H1 (cell line): ENCODE data around the gene SKIC3. TPM values are rescaled to one million over a fixed set of nuclear protein-coding genes. Genes with fewer than 3 reads are reported as not detected.

Source experiments
- CTCF ChIA-PET: fragments of 300-600 bp; sonication (Branson Sonifier 250); formaldehyde crosslinking; loops from one replicate; lab custom pipeline; 2021; ENCODE audit not compliant: partially characterized antibody; lab: Charles Lee
- POLR2A ChIA-PET: fragments of 300-600 bp; sonication (Branson Sonifier 250); formaldehyde crosslinking; loops from one replicate; lab custom pipeline; 2021; ENCODE audit warnings: inconsistent platforms; ENCODE audit not compliant: partially characterized antibody; lab: Charles Lee
- DNase-seq, 2 experiments: peaks; one replicate each; pipeline versions ENCODE4 v3.0.0 to v3.0.0-alpha.2; 2010 to 2022; ENCODE audit warnings: low spot score in 2 of 2, low read depth in 1 of 2, mixed read lengths in 1 of 2
- FAIRE-seq: peaks from 2 replicates; lab custom pipeline; 2011; peaks lifted over from hg19 to GRCh38; lab: Jason Lieb, UNC
- H2AFZ ChIP-seq: 2 replicates; pipeline ENCODE4 v1.8.1; 2012; ENCODE audit warnings: low read length, inconsistent platforms
- H2AK5ac ChIP-seq: 2 replicates; pipeline ENCODE4 v1.6.1; 2013; ENCODE audit warnings: low read depth, low read length
- H2BK120ac ChIP-seq: replicated peaks from 2 replicates; pipeline ENCODE3; 2013; ENCODE audit warnings: low read depth, low read length, inconsistent platforms
- H2BK12ac ChIP-seq: 2 replicates; pipeline ENCODE4 v1.6.1; 2013; ENCODE audit warnings: low read depth, low read length
- H2BK15ac ChIP-seq: 2 replicates; pipeline ENCODE4 v1.6.1; 2013; ENCODE audit warnings: low read length
- H2BK20ac ChIP-seq: 2 replicates; pipeline ENCODE4 v1.6.1; 2013; ENCODE audit warnings: low read length
- H2BK5ac ChIP-seq: 2 replicates; pipeline ENCODE4 v1.6.1; 2013; ENCODE audit warnings: low read depth, low read length
- H3K14ac ChIP-seq: 2 replicates; pipeline ENCODE4 v1.6.1; 2013; ENCODE audit warnings: inconsistent platforms; ENCODE audit not compliant: insufficient read length
- H3K18ac ChIP-seq: 2 replicates; pipeline ENCODE4 v1.6.1; 2013; ENCODE audit warnings: low read length; ENCODE audit errors: extremely low read depth
- H3K23ac ChIP-seq: 2 replicates; pipeline ENCODE4 v1.6.1; 2013; ENCODE audit warnings: inconsistent platforms; ENCODE audit not compliant: insufficient read length
- H3K23me2 ChIP-seq: 2 replicates; pipeline ENCODE4 v1.6.1; 2013; ENCODE audit warnings: low read depth, low read length
- H3K27ac ChIP-seq: 2 replicates; pipeline ENCODE4 v1.6.1; 2011; ENCODE audit warnings: low read depth, low read length, inconsistent platforms
- H3K27me3 ChIP-seq, 4 experiments: replicated peaks in 1 of 4; 1 replicate in 1 of 4; 2 replicates in 3 of 4; pipeline versions ENCODE4 v1.6.1 to v1.8.1; 2011 to 2013; ENCODE audit warnings: low read length in 3 of 4, mild to moderate bottlenecking in 3 of 4, inconsistent platforms in 2 of 4, mixed read lengths in 2 of 4, moderate library complexity in 1 of 4; ENCODE audit not compliant: control insufficient read depth in 3 of 4, insufficient read depth in 3 of 4; ENCODE audit errors: extremely low read depth in 1 of 4
- H3K36me3 ChIP-seq, 4 experiments: 2 replicates each; pipeline versions ENCODE4 v1.6.1 to v1.8.1; 2011 to 2013; ENCODE audit warnings: mild to moderate bottlenecking in 4 of 4, low read length in 3 of 4, moderate library complexity in 2 of 4, control low read depth in 1 of 4, inconsistent platforms in 1 of 4; ENCODE audit not compliant: insufficient read depth in 4 of 4, control insufficient read depth in 2 of 4
- H3K4ac ChIP-seq: replicated peaks from 2 replicates; pipeline ENCODE3; 2013; ENCODE audit warnings: low read length, low read depth, mixed read lengths, inconsistent platforms; ENCODE audit not compliant: insufficient read length
- H3K4me1 ChIP-seq, 4 experiments: replicated peaks in 1 of 4; 1 replicate in 1 of 4; 2 replicates in 3 of 4; pipeline versions ENCODE4 v1.6.1 to v1.8.1; 2011 to 2013; ENCODE audit warnings: low read length in 3 of 4, inconsistent platforms in 2 of 4, mixed read lengths in 1 of 4; ENCODE audit not compliant: insufficient read depth in 4 of 4, control insufficient read depth in 3 of 4
- H3K4me2 ChIP-seq, 2 experiments: 2 replicates each; pipeline versions ENCODE4 v1.6.1 to v1.8.1; 2011 to 2013; ENCODE audit warnings: low read depth in 2 of 2, low read length in 2 of 2, control low read depth in 1 of 2, inconsistent platforms in 1 of 2, mild to moderate bottlenecking in 1 of 2; ENCODE audit not compliant: insufficient read depth in 1 of 2
- H3K4me3 ChIP-seq, 4 experiments: fragments of 200-600, 300-600 bp in 1 of 4; sonication (generic), shearing (Covaris generic), sonication (Bioruptor Twin) in 1 of 4; 2 replicates each; pipeline versions ENCODE4 v1.5.1 to v1.8.1; 2011 to 2016; ENCODE audit warnings: low read length in 4 of 4, low read depth in 3 of 4, control low read depth in 2 of 4, inconsistent platforms in 2 of 4, mild to moderate bottlenecking in 2 of 4, mixed read lengths in 1 of 4, moderate library complexity in 1 of 4; ENCODE audit not compliant: insufficient read depth in 2 of 4; ENCODE audit errors: extremely low read depth in 1 of 4
- H3K56ac ChIP-seq: replicated peaks from 2 replicates; pipeline ENCODE3; 2013; ENCODE audit warnings: low read depth, mild to moderate bottlenecking, mixed read lengths, low read length, inconsistent platforms; ENCODE audit not compliant: insufficient read length
- H3K79me1 ChIP-seq: 2 replicates; pipeline ENCODE4 v1.6.1; 2013; ENCODE audit warnings: low read depth, low read length, control low read depth
- H3K79me2 ChIP-seq, 2 experiments: 2 replicates each; pipeline versions ENCODE4 v1.6.1 to v1.8.1; 2012 to 2013; ENCODE audit warnings: low read length in 2 of 2, mild to moderate bottlenecking in 2 of 2, inconsistent platforms in 1 of 2; ENCODE audit not compliant: insufficient read depth in 2 of 2, control insufficient read depth in 1 of 2
- H3K9ac ChIP-seq, 4 experiments: replicated peaks in 1 of 4; 1 replicate in 1 of 4; 2 replicates in 3 of 4; pipeline versions ENCODE4 v1.6.1 to v1.8.1; 2011 to 2013; ENCODE audit warnings: low read depth in 3 of 4, low read length in 3 of 4, control low read depth in 2 of 4, mild to moderate bottlenecking in 2 of 4, moderate library complexity in 2 of 4, inconsistent platforms in 1 of 4; ENCODE audit errors: extremely low read depth in 1 of 4
- H3K9me3 ChIP-seq, 2 experiments: 2 replicates each; pipeline versions ENCODE4 v1.6.1 to v1.8.1; 2012 to 2013; ENCODE audit warnings: mild to moderate bottlenecking in 2 of 2, moderate library complexity in 2 of 2, control low read depth in 1 of 2, inconsistent platforms in 1 of 2, low read depth in 1 of 2, low read length in 1 of 2, mixed read lengths in 1 of 2; ENCODE audit not compliant: insufficient read depth in 2 of 2
- H4K20me1 ChIP-seq, 2 experiments: replicated peaks in 1 of 2; 2 replicates each; pipeline versions ENCODE3 to v1.8.1; 2011 to 2013; ENCODE audit warnings: inconsistent platforms in 2 of 2, low read length in 2 of 2, mild to moderate bottlenecking in 1 of 2; ENCODE audit not compliant: insufficient read depth in 2 of 2, control insufficient read depth in 1 of 2
- H4K5ac ChIP-seq: 2 replicates; pipeline ENCODE4 v1.6.1; 2013; ENCODE audit warnings: low read length, low read depth, mixed read lengths, inconsistent platforms; ENCODE audit not compliant: insufficient read length
- H4K8ac ChIP-seq: 2 replicates; pipeline ENCODE4 v1.8.0; 2013; ENCODE audit warnings: mild to moderate bottlenecking, moderate library complexity, low read length, inconsistent platforms; ENCODE audit not compliant: insufficient read depth; ENCODE audit errors: extremely low read depth
- H4K91ac ChIP-seq: replicated peaks from 2 replicates; pipeline ENCODE3; 2013; ENCODE audit warnings: low read length, mixed read lengths, inconsistent platforms; ENCODE audit not compliant: insufficient read length
- BACH1 ChIP-seq: IDR thresholded peaks from 2 replicates; pipeline ENCODE4 v1.6.1; 2012; ENCODE audit warnings: low read length, improper control_type of control experiment
- CBX5 ChIP-seq: fragments of 300-800, 300-1000 bp; sonication (generic); IDR thresholded peaks from 2 replicates; pipeline ENCODE4 v1.7.1; 2016; ENCODE audit warnings: antibody characterized with exemption, low read length, low read depth
- CEBPB ChIP-seq: IDR thresholded peaks from 2 replicates; pipeline ENCODE4 v1.6.1; 2012; ENCODE audit warnings: low read depth, low read length
- CTCF ChIP-seq, 3 experiments: IDR thresholded peaks; 1 replicate in 2 of 3; 2 replicates in 1 of 3; pipeline versions ENCODE4 v1.5.1 to v1.6.1; 2011; ENCODE audit warnings: low read length in 3 of 3, mild to moderate bottlenecking in 3 of 3, inconsistent platforms in 2 of 3, low read depth in 1 of 3, moderate library complexity in 1 of 3; ENCODE audit not compliant: insufficient read depth in 1 of 3; ENCODE audit errors: control extremely low read depth in 1 of 3
- GTF2F1 ChIP-seq: IDR thresholded peaks from 2 replicates; pipeline ENCODE4 v1.6.1; 2012; ENCODE audit warnings: low read depth, low read length, improper control_type of control experiment, borderline replicate concordance
- RBBP5 ChIP-seq: IDR thresholded peaks from 2 replicates; pipeline ENCODE4 v1.7.1; 2012; ENCODE audit warnings: low read depth, mild to moderate bottlenecking, inconsistent platforms, low read length, moderate library complexity, borderline replicate concordance
- RFX5 ChIP-seq: IDR thresholded peaks from 2 replicates; pipeline ENCODE4 v1.6.1; 2011; ENCODE audit warnings: low read depth, low read length, improper control_type of control experiment, borderline replicate concordance
- TEAD4 ChIP-seq: IDR thresholded peaks from 2 replicates; pipeline ENCODE4 v1.6.1; 2012; ENCODE audit warnings: low read depth, low read length, inconsistent platforms, mixed read lengths
- USF2 ChIP-seq: IDR thresholded peaks from 2 replicates; pipeline ENCODE4 v1.6.1; 2011; ENCODE audit warnings: low read length, improper control_type of control experiment
- WGBS, 2 experiments: shearing (Covaris generic) in 1 of 2; methylation state at CpG; one replicate each; pipeline versions ENCODE4 v1.1.6 to v1.1.7; 2013 to 2015; ENCODE audit warnings: low lambda C conversion rate in 2 of 2, mixed read lengths in 2 of 2, inconsistent platforms in 1 of 2, low coverage in 1 of 2, missing lambda C conversion rate in 1 of 2; ENCODE audit not compliant: insufficient replicate concordance in 2 of 2, insufficient coverage in 1 of 2, insufficient read length in 1 of 2; ENCODE audit errors: extremely low coverage in 1 of 2, missing lambda C conversion rate in 1 of 2; 5-methylcytosine and 5-hydroxymethylcytosine counted together
- polyA plus RNA-seq, 7 experiments: library from polyadenylated mRNA; depleted of rRNA in 3 of 7; stranded (reverse) in 5 of 7; unstranded in 2 of 7; fragments of >200 nt in 5 of 7; fragments of 200-250 nt in 2 of 7; gene quantifications; 1 replicate in 5 of 7; 2 replicates in 1 of 7; 4 replicates in 1 of 7; pipeline versions ENCODE4 v1.2.1 to v1.2.3, GENCODE V29; 2011 to 2013; ENCODE audit warnings: missing spikeins in 2 of 7, mixed read lengths in 2 of 7
- total RNA-seq: library from RNA; stranded (reverse); fragmentation: NEBNext Ultra II Directional; extraction: Animal tissue kit (Norgen Biotek cat#: 25700); gene quantifications from 2 replicates; pipeline ENCODE4 v1.2.1, GENCODE V29; 2021

The SKIC3 gene
- total and polyA plus RNA-seq, 2 of the 8 experiments (the other 6 are each of a cell fraction or from before 2014, with no cell fraction given) = 13.7 to 53.7 TPM

- H4K20me1 ChIP-seq = no peaks in the 10 kb centered on the region
- 85% methylated on average over 3 of the region's 3 CpGs; no CpG with 5 or more reads in 1 of the 2 experiments for WGBS, 2 experiments
- H3K36me3 ChIP-seq = peaks cover 5 to 64% (median 17%) of the 10 kb centered on the region in 4 experiments; a peak in 7 of 8 replicates
- no peak overlapping the region for H2AFZ ChIP-seq
- H3K79me1 ChIP-seq = no peaks in the 10 kb centered on the region
- no peak overlapping the region for H3K14ac ChIP-seq
- no peak overlapping the region for H4K5ac ChIP-seq
- H2BK15ac ChIP-seq = no peak overlapping the region
- CTCF ChIA-PET = interaction anchor here (1.5 kb wide), 1 partner anchor 575 kb away, joined by 3 read pairs; no protein-coding TSS in a partner anchor
- no peak overlapping the region for H3K27ac ChIP-seq
- H3K9me3 ChIP-seq = no peaks in the 10 kb centered on the region
- H2BK5ac ChIP-seq = no peak overlapping the region
- H2AK5ac ChIP-seq = no peak overlapping the region
- POLR2A ChIA-PET = interaction anchor here (0.6 to 1.0 kb wide), 3 partner anchors 9 to 89 kb away, joined by 3 read pairs; no protein-coding TSS in a partner anchor
- DNase-seq (no peak), FAIRE-seq (no peak)
- no peak overlapping the region for H3K4me3 ChIP-seq
- no peak overlapping the region for H4K91ac ChIP-seq
- no peak overlapping the region for H2BK12ac ChIP-seq
- no peaks in the 10 kb centered on the region for H3K27me3 ChIP-seq
- no peak overlapping the region for H2BK120ac ChIP-seq
- H3K4ac ChIP-seq = no peak overlapping the region
- no peaks in the 10 kb centered on the region for H3K79me2 ChIP-seq
- no peaks in the 10 kb centered on the region; the same call in 1 of the 2 replicates for H3K23me2 ChIP-seq
- no peak overlapping the region for H3K4me2 ChIP-seq
- no peaks in the 10 kb centered on the region for H3K4me1 ChIP-seq
- H2BK20ac ChIP-seq = no peak overlapping the region
- no peak overlapping the region for H3K56ac ChIP-seq
- H3K18ac ChIP-seq = no peak overlapping the region
- H4K8ac ChIP-seq = no peak overlapping the region
- H3K23ac ChIP-seq = no peak overlapping the region
- no peak overlapping the region for H3K9ac ChIP-seq
- TF ChIP-seq USF2 = no peak
- no peak for TF ChIP-seq BACH1
- TF ChIP-seq RBBP5 = no peak
- no peak for TF ChIP-seq GTF2F1
- no peak for TF ChIP-seq CBX5
- TF ChIP-seq TEAD4 = no peak
- TF ChIP-seq CTCF (IDR thresholded peaks at IDR 0.05; ENCODE audit: control extremely low read depth in 1 of 3, insufficient read depth in 1 of 3, low read depth in 1 of 3, low read length in 3 of 3) = no peak
- TF ChIP-seq CEBPB = no peak
- no peak for TF ChIP-seq RFX5
These were observed 11.6 kb downstream of the SKIC3 start for GRCh38 chr5:95543017-95543705.
